Activated T-helper 9 cell treated with anti-CD3 and anti-CD28 coated beads, Interleukin-2, amount 50 U/mL, for 16 hours (primary cell): Measurements from ENCODE around the gene PROZ.

Experiments used
- DNase-seq: peaks from one replicate; pipeline ENCODE4 v3.0.0-alpha.2; 2020; ENCODE audit warnings: low read depth

The PROZ gene

GRCh38 chr13:113140677-113141600, 17.5 kb upstream of the PROZ start:
- DNase-seq = no peak

GRCh38 chr13:113141601-113141970, 16.9 kb upstream of the PROZ start:
- no peak for DNase-seq

- DNase-seq = no peak
These were observed 15.6 kb upstream of the PROZ start for GRCh38 chr13:113142876-113143275.

- no peak for DNase-seq
These were observed 14.8 kb upstream of the PROZ start for GRCh38 chr13:113143466-113144254.

- no peak for DNase-seq
These were observed 14.2 kb upstream of the PROZ start for GRCh38 chr13:113144255-113144629.

- DNase-seq = no peak
These were observed 13.0 kb upstream of the PROZ start for GRCh38 chr13:113145496-113145895.

- no peak for DNase-seq
These were observed 12.4 kb upstream of the PROZ start for GRCh38 chr13:113145911-113146598.

GRCh38 chr13:113146750-113147149, 11.7 kb upstream of the PROZ start:
- no peak for DNase-seq

GRCh38 chr13:113147206-113147605, 11.2 kb upstream of the PROZ start:
- no peak for DNase-seq

- DNase-seq = no peak
These were observed 10.0 kb upstream of the PROZ start for GRCh38 chr13:113148407-113148806.

- no peak for DNase-seq
These were observed 9.4 kb upstream of the PROZ start for GRCh38 chr13:113148940-113149503.

- no peak for DNase-seq
These were observed 8.5 kb upstream of the PROZ start for GRCh38 chr13:113149711-113150549.

- no peak for DNase-seq
These were observed 7.7 kb upstream of the PROZ start for GRCh38 chr13:113150550-113151365.

- DNase-seq = no peak
These were observed 6.4 kb upstream of the PROZ start for GRCh38 chr13:113151745-113152690.

GRCh38 chr13:113152691-113152983, 5.8 kb upstream of the PROZ start:
- DNase-seq = no peak

- DNase-seq = no peak
These were observed 5.3 kb upstream of the PROZ start for GRCh38 chr13:113152984-113153809.

- peak; percentile 64 for DNase-seq
These were observed 4.4 kb upstream of the PROZ start for GRCh38 chr13:113153810-113154748.
